HEK293T (cell line): ENCODE results near the gene DDC.

Source experiments
- ELF4 ChIP-seq: fragments of 450-650 bp; IDR thresholded peaks from 2 replicates; pipeline ENCODE4 v1.6.1; 2017; ENCODE audit warnings: antibody characterized with exemption
- FOXA1 ChIP-seq: fragments of 450-650 bp; IDR thresholded peaks from 2 replicates; pipeline ENCODE4 v1.6.1; 2016; ENCODE audit warnings: mild to moderate bottlenecking
- SP1 ChIP-seq: fragments of 450-650 bp; IDR thresholded peaks from 2 replicates; pipeline ENCODE4 v1.6.1; 2017
- SUZ12 ChIP-seq: fragments of 450-650 bp; IDR thresholded peaks from 2 replicates; pipeline ENCODE4 v1.6.1; 2016; ENCODE audit warnings: mild to moderate bottlenecking

GRCh38 chr7:50495746-50496145, 69.5 kb downstream of the DDC start:
- TF ChIP-seq FOXA1 (no peak), ELF4 (no peak), SUZ12 (no peak), SP1 (no peak)
